ENCODE measurements around the gene WDR76. TPM values are rescaled to one million over a fixed set of nuclear protein-coding genes. Genes with fewer than 3 reads are reported as not detected.

Gene WDR76
- polyA plus RNA-seq, 1 of the 3 experiments (the other 2 are of a cell fraction): 1.8 TPM

DNA sequence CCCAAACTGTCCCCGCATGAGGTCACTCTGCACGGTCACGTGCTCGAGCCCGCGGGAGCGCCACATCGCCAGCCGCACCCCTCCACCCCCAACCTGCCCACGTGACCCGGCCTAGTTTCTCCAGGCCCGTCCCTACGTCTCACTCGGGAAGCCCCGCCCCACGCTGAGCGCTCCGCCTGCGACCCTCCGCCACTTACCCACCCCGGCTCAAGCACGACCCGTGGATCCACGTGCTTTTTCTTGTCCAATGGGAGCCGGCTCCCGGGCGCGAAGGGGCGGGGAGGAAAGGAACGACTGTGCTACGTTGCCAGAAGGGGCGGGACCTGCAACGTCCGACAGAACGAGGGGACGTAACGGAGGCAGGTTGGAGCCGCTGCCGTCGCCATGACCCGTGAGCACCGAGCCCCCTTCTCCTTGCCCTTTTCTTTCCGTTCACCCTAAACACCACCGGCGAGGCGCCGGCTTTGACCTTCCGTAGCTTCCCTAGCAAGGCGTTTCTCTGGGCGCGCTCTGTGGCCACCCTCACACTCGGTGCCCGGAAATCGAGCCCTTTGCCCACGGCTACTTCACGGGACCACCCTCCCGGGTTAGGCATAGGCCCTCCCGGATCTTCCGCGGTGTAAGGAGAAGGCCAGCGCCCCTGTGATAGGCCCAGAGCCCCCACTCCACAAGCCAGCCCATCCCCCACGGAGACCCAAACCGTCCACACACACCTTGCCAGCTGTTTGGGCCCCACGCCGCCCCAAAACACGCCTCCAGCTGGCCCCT, 34.6 kb upstream of the WDR76 start, which contains the start of gene SERF2:
TSS of gene SERF2 (plus strand) at position 328 of the 768 bp plus-strand sequence. CDS start at position 385, 57 bp downstream.
- Histone ChIP-seq H3K9me2 (no peaks in the 10 kb centered on the region), H4K20me1 (ENCODE audit: insufficient read depth) (peaks cover 28% of the 10 kb centered on the region), H3K27ac (ENCODE audit: low read depth in 2 of 2, low read length in 1 of 2) (peak within 1 kb of the TSS; percentile 83 to 94), H3K9ac (peak within 1 kb of the TSS; percentile 100), H3K4me3 (ENCODE audit: low read depth in 2 of 2, low read length in 1 of 2) (peak within 1 kb of the TSS; percentile 76 to 99), H3K9me3 (no peaks in the 10 kb centered on the region), H3K4me2 (peak within 1 kb of the TSS; percentile 99), H3F3A (replicated peaks; ENCODE audit: insufficient read depth) (peaks cover 35% of the 10 kb centered on the region), H2AFZ (ENCODE audit: low read depth) (peak within 1 kb of the TSS; percentile 98), H3K79me2 (ENCODE audit: insufficient read depth) (peaks cover 38% of the 10 kb centered on the region), H3K27me3 (ENCODE audit: insufficient read depth) (no peaks in the 10 kb centered on the region), H3K4me1 (ENCODE audit: control insufficient read depth in 1 of 2, insufficient read depth in 2 of 2, low read depth in 1 of 2, low read length in 1 of 2) (peaks cover 18 to 20% of the 10 kb centered on the region in 2 experiments; a peak in 3 of 4 replicates), H3K36me3 (replicated peaks in 1 of 2; ENCODE audit: control insufficient read depth in 1 of 2, insufficient read depth in 2 of 2, low read length in 1 of 2) (peaks cover 37 to 38% of the 10 kb centered on the region in 2 experiments)
- WGBS (ENCODE audit: low lambda C conversion rate): under 1% methylated on average over 40 of the region's 66 CpGs
- ChIA-PET CTCF (interaction anchor here (2.4 to 4.1 kb wide), 3 partner anchors 15 to 23 kb away, joined by 7 to 14 read pairs (median 13); partner anchors contain the start of gene ELL3), POLR2A (interaction anchor here (1.2 to 1.4 kb wide), 2 partner anchors 9 to 32 kb away, joined by 3 read pairs; partner anchors contain the start of genes HYPK and MFAP1)
- DNase-seq: peak; percentile 99
- TF ChIP-seq MEF2A (IDR thresholded peaks at IDR 0.05; ENCODE audit: borderline replicate concordance, low read depth) (no peak), YY1 (IDR thresholded peaks at IDR 0.05; ENCODE audit: low read depth) (no peak), ZBTB33 (IDR thresholded peaks at IDR 0.05; ENCODE audit: borderline replicate concordance, low read depth) (no peak), FOXM1 (IDR thresholded peaks at IDR 0.05; ENCODE audit: low read depth) (no peak), FOSL2 (IDR thresholded peaks at IDR 0.05; ENCODE audit: borderline replicate concordance, low read depth) (no peak), MXI1 (IDR thresholded peaks at IDR 0.05; ENCODE audit: low read depth, low read length) (peak; percentile 82), REST (IDR thresholded peaks at IDR 0.05; ENCODE audit: low read depth, low read length) (no peak; the same call in 1 of the 2 replicates), RAD21 (IDR thresholded peaks at IDR 0.05; ENCODE audit: low read length) (no peak), USF1 (IDR thresholded peaks at IDR 0.05; ENCODE audit: borderline replicate concordance, low read depth) (peak; percentile 98), TEAD4 (IDR thresholded peaks at IDR 0.05; ENCODE audit: borderline replicate concordance, insufficient read depth) (no peak), SIN3A (IDR thresholded peaks at IDR 0.05; ENCODE audit: borderline replicate concordance, low read depth, low read length) (peak; percentile 15; the same call in 1 of the 2 replicates), IRF3 (IDR thresholded peaks at IDR 0.05; ENCODE audit: low read depth, low read length) (no peak), EZH2phosphoT487 (IDR thresholded peaks at IDR 0.05; ENCODE audit: borderline replicate concordance, low read depth) (no peak), POLR2AphosphoS5 (IDR thresholded peaks at IDR 0.05; ENCODE audit: low read depth, low read length) (peak; percentile 92), FOXJ3 (CRISPR knock-in tag; IDR thresholded peaks at IDR 0.05) (no peak), RXRA (IDR thresholded peaks at IDR 0.05; ENCODE audit: borderline replicate concordance, low read depth) (no peak), JUND (IDR thresholded peaks at IDR 0.05) (no peak), RFX5 (IDR thresholded peaks at IDR 0.05; ENCODE audit: low read length) (peak; percentile 50; the same call in 1 of the 2 replicates), TAF1 (IDR thresholded peaks at IDR 0.05; ENCODE audit: borderline replicate concordance, low read depth, low read length) (peak; percentile 66; the same call in 1 of the 2 replicates), GATA2 (CRISPR knock-in tag; IDR thresholded peaks at IDR 0.05) (no peak), NRF1 (IDR thresholded peaks at IDR 0.05; ENCODE audit: low read depth, low read length) (no peak), RCOR1 (IDR thresholded peaks at IDR 0.05; ENCODE audit: low read length) (0 out of 2 replicates have a peak, but pooled peaks have one; percentile 13), ELF1 (IDR thresholded peaks at IDR 0.05) (no peak), EP300 (IDR thresholded peaks at IDR 0.05; ENCODE audit: borderline replicate concordance in 1 of 2, low read depth in 1 of 2, low read length in 1 of 2) (no peak)
- TF ChIP-seq, protein P1, sequence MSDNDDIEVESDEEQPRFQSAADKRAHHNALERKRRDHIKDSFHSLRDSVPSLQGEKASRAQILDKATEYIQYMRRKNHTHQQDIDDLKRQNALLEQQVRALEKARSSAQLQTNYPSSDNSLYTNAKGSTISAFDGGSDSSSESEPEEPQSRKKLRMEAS (IDR thresholded peaks at IDR 0.05; ENCODE audit: low read depth): peak; percentile 95

Measured in SK-N-SH (cell line).